ENCODE results near the gene PNRC1.

GRCh38 chr6:89132057-89132456 lies 51.5 kb downstream of the PNRC1 start:
- TF ChIP-seq SMC3 (IDR thresholded peaks at IDR 0.05), result no peak
- TF ChIP-seq, protein P1, sequence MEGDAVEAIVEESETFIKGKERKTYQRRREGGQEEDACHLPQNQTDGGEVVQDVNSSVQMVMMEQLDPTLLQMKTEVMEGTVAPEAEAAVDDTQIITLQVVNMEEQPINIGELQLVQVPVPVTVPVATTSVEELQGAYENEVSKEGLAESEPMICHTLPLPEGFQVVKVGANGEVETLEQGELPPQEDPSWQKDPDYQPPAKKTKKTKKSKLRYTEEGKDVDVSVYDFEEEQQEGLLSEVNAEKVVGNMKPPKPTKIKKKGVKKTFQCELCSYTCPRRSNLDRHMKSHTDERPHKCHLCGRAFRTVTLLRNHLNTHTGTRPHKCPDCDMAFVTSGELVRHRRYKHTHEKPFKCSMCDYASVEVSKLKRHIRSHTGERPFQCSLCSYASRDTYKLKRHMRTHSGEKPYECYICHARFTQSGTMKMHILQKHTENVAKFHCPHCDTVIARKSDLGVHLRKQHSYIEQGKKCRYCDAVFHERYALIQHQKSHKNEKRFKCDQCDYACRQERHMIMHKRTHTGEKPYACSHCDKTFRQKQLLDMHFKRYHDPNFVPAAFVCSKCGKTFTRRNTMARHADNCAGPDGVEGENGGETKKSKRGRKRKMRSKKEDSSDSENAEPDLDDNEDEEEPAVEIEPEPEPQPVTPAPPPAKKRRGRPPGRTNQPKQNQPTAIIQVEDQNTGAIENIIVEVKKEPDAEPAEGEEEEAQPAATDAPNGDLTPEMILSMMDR (IDR thresholded peaks at IDR 0.05), result no peak
- no peak for TF ChIP-seq POLR2A (IDR thresholded peaks at IDR 0.05; ENCODE audit: low read length)
- TF ChIP-seq RAD21 (conservative IDR thresholded peaks at IDR 0.05 in 1 of 2, IDR thresholded peaks at IDR 0.05 in 1 of 2), result no peak
- TF ChIP-seq, protein P2, sequence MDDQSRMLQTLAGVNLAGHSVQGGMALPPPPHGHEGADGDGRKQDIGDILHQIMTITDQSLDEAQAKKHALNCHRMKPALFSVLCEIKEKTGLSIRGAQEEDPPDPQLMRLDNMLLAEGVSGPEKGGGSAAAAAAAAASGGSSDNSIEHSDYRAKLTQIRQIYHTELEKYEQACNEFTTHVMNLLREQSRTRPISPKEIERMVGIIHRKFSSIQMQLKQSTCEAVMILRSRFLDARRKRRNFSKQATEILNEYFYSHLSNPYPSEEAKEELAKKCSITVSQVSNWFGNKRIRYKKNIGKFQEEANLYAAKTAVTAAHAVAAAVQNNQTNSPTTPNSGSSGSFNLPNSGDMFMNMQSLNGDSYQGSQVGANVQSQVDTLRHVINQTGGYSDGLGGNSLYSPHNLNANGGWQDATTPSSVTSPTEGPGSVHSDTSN (IDR thresholded peaks at IDR 0.05), result no peak
- no peak for TF ChIP-seq MAZ (IDR thresholded peaks at IDR 0.05; ENCODE audit: borderline replicate concordance, low read depth, low read length)
- TF ChIP-seq EHMT2 (IDR thresholded peaks at IDR 0.05; ENCODE audit: low read depth), result no peak
- TF ChIP-seq JUN (IDR thresholded peaks at IDR 0.05), result no peak
